Nephron (organoid): ENCODE measurements around the gene LGALS7B.

Experiments used
- H3K27ac Mint-ChIP-seq, 3 experiments: 2 replicates each; pipeline ENCODE4 v1.8.0; 2020; ENCODE audit warnings: mixed read lengths in 3 of 3, mild to moderate bottlenecking in 2 of 3, moderate library complexity in 1 of 3
- H3K27me3 Mint-ChIP-seq: 2 replicates; pipeline ENCODE4 v1.8.0; 2021; ENCODE audit warnings: low read depth, mild to moderate bottlenecking, moderate library complexity, mixed read lengths
- H3K36me3 Mint-ChIP-seq: 2 replicates; pipeline ENCODE4 v1.8.0; 2020; ENCODE audit warnings: low read depth, mixed read lengths
- H3K4me1 Mint-ChIP-seq: 2 replicates; pipeline ENCODE4 v1.8.0; 2020; ENCODE audit warnings: mixed read lengths
- H3K4me3 Mint-ChIP-seq, 3 experiments: 2 replicates each; pipeline ENCODE4 v1.8.0; 2020; ENCODE audit warnings: mild to moderate bottlenecking in 3 of 3, mixed read lengths in 3 of 3, moderate library complexity in 2 of 3
- H3K9me3 Mint-ChIP-seq: 2 replicates; pipeline ENCODE4 v1.8.0; 2020; ENCODE audit warnings: mixed read lengths
- TF ChIP-seq, protein P1 (sequence below), 3 experiments: fragments of 200-600 bp; sonication (generic); IDR thresholded peaks; one replicate each; pipeline ENCODE4 v1.5.0; 2021; ENCODE audit warnings: antibody characterized with exemption in 3 of 3; ENCODE audit not compliant: unreplicated experiment in 3 of 3

LGALS7B gene

DNA sequence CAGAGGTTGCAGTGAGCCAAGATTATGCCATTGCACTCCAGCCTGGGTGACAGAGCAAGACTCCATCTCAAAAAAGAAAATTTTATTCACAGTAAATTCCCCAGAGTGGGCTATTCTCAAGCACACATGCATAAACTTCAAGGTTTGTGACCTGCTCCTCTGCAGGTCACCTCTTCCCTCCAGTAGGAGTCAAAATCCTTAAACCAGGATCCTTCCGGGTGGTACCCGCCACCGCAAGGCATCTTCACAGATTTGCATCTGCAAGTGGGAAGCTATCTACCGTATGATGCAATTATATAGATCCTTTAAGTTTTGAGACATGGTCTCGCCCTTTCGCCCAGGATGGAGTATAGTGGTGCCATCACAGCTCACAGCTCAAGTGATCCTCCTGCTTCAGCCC is 45.6 kb downstream of the LGALS7B start:
- H3K27me3 Mint-ChIP-seq, result no peaks in the 10 kb centered on the region
- H3K27ac Mint-ChIP-seq, result peak overlapping the region; percentile 79 to 100 (median 84)
- TF ChIP-seq, protein P1, sequence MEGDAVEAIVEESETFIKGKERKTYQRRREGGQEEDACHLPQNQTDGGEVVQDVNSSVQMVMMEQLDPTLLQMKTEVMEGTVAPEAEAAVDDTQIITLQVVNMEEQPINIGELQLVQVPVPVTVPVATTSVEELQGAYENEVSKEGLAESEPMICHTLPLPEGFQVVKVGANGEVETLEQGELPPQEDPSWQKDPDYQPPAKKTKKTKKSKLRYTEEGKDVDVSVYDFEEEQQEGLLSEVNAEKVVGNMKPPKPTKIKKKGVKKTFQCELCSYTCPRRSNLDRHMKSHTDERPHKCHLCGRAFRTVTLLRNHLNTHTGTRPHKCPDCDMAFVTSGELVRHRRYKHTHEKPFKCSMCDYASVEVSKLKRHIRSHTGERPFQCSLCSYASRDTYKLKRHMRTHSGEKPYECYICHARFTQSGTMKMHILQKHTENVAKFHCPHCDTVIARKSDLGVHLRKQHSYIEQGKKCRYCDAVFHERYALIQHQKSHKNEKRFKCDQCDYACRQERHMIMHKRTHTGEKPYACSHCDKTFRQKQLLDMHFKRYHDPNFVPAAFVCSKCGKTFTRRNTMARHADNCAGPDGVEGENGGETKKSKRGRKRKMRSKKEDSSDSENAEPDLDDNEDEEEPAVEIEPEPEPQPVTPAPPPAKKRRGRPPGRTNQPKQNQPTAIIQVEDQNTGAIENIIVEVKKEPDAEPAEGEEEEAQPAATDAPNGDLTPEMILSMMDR (IDR thresholded peaks at IDR 0.05; ENCODE audit: unreplicated experiment in 3 of 3), result no peak
- H3K4me3 Mint-ChIP-seq, result peak overlapping the region in 1 of 3 experiments; percentile 20
- H3K9me3 Mint-ChIP-seq, result no peaks in the 10 kb centered on the region
- peaks cover 56% of the 10 kb centered on the region for H3K36me3 Mint-ChIP-seq
- H3K4me1 Mint-ChIP-seq, result peaks cover 16% of the 10 kb centered on the region

DNA sequence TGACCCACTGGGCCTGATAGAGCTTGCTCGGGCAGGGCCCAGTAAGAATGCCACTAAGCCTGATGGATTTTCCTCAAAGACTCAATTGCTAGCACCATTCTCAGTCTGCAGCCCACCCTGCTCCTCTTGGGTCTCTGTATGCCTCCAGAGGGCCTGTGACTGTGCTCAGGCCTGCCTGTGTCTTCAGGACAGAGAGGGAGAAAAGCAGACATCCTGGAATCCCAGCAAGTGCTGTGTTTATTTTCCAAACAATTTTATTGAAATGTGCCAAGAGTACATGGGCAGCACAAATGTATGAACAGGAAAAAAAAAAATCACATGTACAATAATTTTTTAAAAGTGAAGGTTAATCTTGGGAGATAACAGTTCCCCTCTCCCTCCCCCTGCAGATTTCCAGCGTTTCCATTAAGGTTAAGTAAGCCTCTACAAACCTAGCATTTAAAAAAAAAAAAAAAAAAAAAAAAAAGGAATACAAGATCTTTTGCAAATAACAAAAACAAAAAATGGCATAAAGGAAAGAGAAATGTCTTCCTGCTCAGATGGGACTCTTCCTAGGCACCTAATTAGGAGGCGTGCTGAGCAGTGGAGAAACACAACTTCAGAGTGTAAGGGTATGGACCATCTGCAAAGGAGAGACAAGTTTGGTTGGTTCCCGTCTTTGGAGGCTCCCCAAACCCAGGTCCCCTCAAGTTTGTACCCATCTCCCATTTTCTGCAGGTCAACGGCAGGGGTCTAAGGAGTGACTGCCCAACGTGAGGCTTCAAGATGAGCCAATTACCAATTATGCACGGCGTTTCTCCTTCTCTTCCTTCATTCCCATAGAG is 47.4 kb downstream of the LGALS7B start:
- Mint-ChIP-seq H3K27ac (peak overlapping the region in 2 of 3 experiments; percentile 45 to 66), H3K9me3 (no peaks in the 10 kb centered on the region), H3K4me3 (no peak overlapping the region), H3K27me3 (no peaks in the 10 kb centered on the region), H3K36me3 (peaks cover 60% of the 10 kb centered on the region), H3K4me1 (peaks cover 18% of the 10 kb centered on the region)
- TF ChIP-seq, protein P1 (IDR thresholded peaks at IDR 0.05; ENCODE audit: unreplicated experiment in 3 of 3), result no peak

DNA sequence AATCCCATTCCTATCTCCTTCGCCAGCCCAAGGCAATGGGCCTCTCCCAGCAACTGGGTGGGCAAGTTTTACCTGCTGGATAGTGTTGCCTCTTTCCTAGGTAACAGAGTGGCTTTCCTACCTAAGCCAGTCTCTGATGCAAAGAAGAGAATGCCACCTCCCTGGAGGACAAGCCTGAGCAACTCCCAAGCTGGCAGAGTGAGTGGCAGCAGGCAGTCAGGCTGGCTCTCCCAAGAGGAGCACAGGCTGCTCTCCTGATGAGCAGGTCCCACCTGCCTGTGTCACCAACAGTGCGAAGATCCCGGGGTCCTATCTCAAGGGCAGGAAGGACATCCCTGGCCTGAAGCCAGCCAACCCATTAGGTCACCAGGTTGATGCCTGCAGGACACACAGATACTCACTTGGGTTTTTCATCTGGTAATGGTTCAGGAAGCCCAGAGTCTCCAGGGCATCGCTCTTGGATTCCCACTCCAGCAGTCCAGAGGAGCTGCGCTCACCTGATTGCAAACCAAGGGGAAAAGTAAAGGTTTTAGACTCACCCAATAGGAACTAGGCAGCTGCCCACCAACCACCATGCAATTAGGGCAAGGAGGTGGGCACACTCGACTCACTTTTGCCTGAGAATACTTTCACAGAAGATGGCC is 48.1 kb downstream of the LGALS7B start:
- H3K27me3 Mint-ChIP-seq, result no peaks in the 10 kb centered on the region
- no peak overlapping the region for H3K4me3 Mint-ChIP-seq
- H3K9me3 Mint-ChIP-seq, result no peaks in the 10 kb centered on the region
- TF ChIP-seq, protein P1 (IDR thresholded peaks at IDR 0.05; ENCODE audit: unreplicated experiment in 3 of 3), result no peak
- H3K36me3 Mint-ChIP-seq, result peaks cover 65% of the 10 kb centered on the region
- H3K27ac Mint-ChIP-seq, result peak overlapping the region in 2 of 3 experiments; percentile 45 to 66
- H3K4me1 Mint-ChIP-seq, result peaks cover 15% of the 10 kb centered on the region

DNA sequence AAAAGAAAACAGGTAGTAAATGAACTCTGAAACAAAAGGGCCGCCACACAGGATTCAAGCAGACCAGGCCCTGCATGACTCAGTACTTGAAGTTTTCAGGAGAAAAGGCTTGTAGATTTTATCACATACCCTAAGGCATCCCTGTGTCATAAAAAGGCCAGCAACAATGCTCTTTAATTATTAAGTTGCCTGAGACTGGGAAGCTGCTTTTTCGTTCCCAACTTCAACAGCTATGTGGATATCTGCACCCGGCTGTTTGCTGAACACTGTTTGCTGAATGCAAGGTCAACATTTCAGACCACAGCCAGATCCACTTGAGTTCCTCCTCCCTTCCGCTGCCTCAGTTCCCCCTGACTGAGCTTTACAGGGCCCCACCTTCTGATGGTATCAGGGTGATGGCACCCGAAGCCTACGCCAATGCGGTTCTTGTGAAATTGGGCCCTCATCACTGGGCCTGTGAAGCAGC is 48.7 kb downstream of the LGALS7B start:
- Mint-ChIP-seq H3K27me3 (no peaks in the 10 kb centered on the region), H3K36me3 (peaks cover 69% of the 10 kb centered on the region), H3K4me3 (no peak overlapping the region), H3K9me3 (no peaks in the 10 kb centered on the region), H3K27ac (peak overlapping the region in 1 of 3 experiments; percentile 66), H3K4me1 (peaks cover 17% of the 10 kb centered on the region)
- TF ChIP-seq, protein P1 (IDR thresholded peaks at IDR 0.05; ENCODE audit: unreplicated experiment in 3 of 3), result no peak

DNA sequence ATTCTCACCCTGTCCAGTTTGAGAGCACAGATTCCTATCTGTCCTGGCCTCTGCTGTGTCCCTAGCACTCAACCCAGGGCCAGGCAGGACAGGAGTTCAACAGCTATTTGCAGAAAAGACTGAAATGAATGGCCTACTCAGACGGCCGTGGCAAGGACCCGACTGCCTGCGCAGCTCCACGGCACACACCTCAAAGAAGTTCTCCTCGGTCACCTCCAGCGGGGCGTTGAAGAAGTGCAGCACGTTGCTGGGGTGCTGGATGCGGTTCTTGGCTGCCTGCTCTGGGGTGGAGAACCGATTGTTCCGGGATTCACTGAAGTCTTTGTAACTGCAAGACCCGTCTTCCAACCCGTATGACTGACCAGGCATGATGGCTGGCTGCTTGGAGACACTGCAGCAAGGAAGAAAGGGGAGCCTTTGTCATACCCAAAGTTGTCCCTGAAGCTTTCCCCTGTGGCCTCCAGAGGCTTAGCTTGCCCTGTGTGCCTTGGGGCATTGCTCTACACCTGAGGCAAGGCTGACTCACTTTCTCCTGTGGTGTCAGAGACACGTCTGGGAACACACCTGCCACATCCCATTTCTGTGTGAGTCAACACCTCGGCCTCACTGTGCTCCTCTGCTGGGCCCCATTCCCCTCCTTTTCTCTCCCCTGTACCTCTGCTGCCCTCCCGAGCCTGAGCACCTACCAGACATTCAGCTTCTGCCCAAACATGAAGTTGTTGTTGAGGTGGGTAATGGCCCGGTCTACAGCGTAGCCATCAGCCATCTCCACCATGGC is 49.4 kb downstream of the LGALS7B start:
- no peak overlapping the region for H3K4me3 Mint-ChIP-seq
- TF ChIP-seq, protein P1 (IDR thresholded peaks at IDR 0.05; ENCODE audit: unreplicated experiment in 3 of 3), result no peak
- H3K27ac Mint-ChIP-seq, result peak overlapping the region in 2 of 3 experiments; percentile 23 to 80
- H3K27me3 Mint-ChIP-seq, result no peaks in the 10 kb centered on the region
- peaks cover 17% of the 10 kb centered on the region for H3K4me1 Mint-ChIP-seq
- peaks cover 76% of the 10 kb centered on the region for H3K36me3 Mint-ChIP-seq
- no peaks in the 10 kb centered on the region for H3K9me3 Mint-ChIP-seq
